GM19328 (cell line): ENCODE data around the gene FGFR3.

Source experiments
- ATAC-seq: cut with Tn5 transposase; IDR thresholded peaks from one replicate; pipeline ENCODE4 v1.9.1; 2021; ENCODE audit warnings: mild to moderate bottlenecking, moderate library complexity; ENCODE audit not compliant: unreplicated experiment

The FGFR3 gene

DNA sequence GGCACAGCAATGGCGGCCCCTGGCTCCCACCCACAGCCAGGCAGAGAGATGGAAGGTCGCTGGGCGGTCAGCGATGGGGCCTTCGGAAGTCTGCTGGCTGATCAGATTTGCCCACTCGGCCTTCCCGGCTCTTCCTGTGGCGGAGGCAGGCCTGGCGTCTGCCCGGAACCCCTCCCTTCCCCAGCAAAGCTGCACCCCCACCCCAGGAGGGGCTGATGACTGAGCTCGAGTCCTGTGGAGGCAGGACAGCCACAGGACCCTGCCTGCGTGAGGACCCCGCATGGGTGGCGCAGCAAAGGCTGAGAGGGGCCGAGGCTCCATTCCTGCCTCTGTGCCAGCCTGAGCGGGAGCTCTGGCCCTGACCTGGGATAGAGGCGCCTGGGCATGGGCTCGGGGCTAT, 37.0 kb upstream of the FGFR3 start:
- no peak for ATAC-seq

DNA sequence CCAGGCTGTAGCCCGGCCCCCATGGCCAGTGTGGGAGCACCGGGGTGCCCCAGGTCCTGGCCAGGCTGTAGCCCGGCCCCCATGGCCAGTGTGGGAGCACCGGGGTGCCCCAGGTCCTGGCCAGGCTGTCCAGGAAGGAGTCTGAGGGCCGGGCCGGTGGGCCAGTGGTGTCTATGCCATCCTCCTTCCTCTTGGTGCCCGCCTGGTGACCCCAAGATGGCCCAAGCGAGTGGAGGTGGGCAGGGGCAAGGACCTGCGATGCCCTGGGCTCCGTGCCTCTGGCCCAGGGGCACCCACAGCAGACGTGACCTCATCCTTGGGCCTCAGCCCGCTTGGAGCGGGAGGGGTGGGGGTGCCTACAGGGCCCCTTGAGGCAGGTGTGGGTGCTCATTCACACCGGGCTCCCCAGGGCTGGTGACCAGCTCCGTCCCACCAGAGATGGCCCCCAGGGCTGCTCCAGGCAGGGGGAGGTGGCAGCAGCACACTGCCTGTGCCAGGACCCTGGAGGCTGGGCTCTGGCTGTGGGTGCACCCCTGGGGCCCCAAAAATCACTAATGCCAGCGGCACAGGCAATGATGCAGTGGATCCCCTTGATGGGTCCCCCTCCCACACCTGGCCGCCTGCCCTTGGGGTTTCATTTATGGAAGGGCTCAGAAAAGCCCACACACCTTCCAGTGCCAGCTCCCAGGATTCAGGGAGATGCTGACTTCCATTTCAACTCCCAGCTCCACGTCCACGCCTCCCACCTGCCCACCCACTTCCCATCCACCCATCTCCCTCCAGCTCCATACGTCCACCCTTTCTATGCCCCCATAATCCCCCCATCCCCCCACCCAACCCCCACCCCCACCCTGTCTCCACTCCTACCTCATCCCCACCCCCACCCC, 36.0 kb upstream of the FGFR3 start:
- ATAC-seq: no peak

DNA sequence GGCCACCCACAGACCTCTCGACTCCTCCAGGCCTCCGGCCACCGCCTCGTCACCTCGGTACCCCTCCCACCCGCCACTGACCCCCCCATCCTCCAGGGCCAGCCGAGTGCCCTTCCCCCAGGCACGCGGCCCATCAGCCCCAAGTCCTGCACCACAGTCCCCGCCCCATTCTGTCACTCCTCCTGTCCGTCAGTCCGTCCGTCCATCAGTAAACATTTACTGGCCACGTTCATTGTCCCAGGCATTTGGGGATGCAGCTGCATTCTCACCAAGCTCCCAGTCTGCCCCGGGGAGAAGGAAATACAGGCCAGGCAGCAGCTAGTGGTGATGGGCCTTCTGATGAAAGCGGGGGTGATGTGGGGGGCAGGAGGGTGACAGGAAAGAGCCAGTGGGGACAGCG, 35.3 kb upstream of the FGFR3 start:
- ATAC-seq: no peak

DNA sequence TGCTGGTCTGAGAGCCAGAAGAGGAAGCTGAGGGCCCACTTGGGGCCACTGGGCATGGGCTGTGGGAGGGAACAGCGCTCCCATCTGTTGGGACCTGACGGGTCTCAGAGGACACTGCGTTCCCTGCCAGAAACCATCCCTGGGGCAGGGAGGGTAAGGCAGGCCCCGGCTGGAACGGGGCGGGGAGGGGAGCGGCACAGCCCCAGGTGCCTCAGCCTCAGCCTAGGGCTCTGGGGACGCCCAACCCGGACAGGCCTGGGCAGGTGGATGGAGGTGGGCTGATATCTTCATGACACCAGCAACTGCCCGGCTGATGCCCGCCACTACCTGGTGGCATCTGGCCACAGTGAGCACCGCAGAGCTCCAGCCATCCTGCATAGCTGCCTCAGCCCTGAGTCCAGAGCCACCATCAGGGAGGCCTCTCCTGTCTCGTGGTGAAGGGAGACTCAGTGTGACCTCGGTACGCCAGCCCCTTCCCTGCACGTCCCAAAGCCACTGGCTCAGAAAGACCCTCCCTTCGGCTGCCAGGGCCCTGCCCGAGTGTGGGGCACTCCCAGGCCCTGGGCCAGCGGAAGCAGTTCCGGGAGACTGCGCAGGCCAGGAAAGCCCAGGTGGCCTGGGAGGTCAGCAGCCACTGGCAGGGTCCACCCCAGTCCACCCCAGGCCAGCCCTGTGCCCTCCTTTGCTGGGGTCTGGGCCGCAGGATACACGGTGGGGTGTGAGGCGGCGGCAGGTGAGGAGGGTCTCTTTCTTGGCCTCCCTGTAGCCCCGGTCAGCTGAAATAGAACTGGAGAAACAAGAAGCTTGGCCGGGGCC, 34.6 kb upstream of the FGFR3 start:
- ATAC-seq: no peak

- ATAC-seq: no peak
These were observed 33.8 kb upstream of the FGFR3 start for GRCh38 chr4:1759170-1759817.

DNA sequence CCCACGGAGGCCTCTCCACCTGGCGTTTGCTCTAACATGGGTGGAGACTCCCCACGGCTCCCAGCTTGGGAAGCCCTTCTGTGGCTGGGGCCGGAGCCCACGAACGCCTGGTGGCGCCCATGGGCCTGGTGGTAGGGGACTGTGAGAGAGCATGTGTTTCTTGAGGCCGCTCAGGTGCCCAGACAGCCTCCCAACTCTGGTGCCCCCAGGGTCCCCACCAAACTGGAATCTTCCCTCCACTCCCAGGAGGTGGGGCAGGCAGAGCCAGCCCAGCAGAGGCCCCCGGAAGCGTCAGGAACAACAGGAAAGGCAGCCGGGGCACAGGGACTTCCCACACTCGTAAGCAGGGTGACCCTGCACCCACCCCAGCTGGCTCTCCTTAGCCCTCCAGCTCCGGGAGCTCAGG, 33.3 kb upstream of the FGFR3 start:
- no peak for ATAC-seq

DNA sequence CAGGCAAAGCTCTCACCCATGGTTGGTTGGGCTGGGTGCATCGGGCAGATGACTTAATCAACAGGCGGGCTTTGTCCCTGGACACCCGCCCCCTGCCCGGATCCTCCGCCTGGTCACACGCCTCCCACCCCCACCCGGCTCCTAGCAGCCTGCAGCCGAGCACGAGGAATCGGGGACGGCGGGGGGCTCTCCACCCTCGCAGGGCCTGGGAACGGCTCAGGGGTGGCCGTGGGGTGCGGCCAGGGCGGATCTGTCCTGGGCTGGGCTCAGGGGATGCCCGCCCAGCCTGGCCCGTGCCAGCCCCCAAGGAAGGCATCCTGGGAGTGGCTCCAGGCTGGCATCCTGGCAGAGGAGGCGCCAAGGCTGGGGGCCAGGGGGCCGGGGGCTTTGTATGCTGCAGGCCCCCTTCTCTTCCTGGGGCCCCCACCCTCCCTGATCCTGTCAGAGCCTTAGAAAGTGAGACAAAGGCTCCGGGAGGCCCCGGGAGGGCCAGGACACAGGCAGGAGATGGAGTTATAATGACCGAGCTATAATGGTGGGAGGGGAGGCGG, 32.5 kb upstream of the FGFR3 start:
- ATAC-seq: no peak

GRCh38 chr4:1761130-1761689, 31.9 kb upstream of the FGFR3 start:
- no peak for ATAC-seq

GRCh38 chr4:1762264-1763010, 30.7 kb upstream of the FGFR3 start:
- no peak for ATAC-seq

DNA sequence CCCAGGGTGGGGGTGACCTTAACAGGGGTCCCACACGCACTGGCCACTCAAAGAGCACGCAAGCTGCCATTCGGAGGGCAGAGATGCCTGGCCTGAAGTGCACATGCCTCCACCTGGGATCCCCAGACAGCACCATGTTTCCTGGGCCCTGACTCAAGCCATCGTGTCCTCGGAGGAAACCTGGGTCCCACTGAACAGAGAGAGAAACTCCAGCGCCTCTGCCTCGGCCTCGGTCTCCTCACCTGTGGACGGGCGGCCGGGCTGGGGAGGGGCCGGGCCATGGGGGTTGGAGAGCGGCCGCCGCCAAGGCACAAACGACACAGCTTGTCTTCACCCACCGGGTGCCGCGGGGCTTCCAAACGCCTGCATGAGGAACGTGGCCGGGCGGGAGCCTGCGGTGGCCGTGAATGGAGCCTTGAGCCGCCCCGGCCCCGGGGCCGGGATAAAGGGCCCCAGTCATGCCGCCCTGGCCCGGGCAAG, 30.0 kb upstream of the FGFR3 start:
- no peak for ATAC-seq

DNA sequence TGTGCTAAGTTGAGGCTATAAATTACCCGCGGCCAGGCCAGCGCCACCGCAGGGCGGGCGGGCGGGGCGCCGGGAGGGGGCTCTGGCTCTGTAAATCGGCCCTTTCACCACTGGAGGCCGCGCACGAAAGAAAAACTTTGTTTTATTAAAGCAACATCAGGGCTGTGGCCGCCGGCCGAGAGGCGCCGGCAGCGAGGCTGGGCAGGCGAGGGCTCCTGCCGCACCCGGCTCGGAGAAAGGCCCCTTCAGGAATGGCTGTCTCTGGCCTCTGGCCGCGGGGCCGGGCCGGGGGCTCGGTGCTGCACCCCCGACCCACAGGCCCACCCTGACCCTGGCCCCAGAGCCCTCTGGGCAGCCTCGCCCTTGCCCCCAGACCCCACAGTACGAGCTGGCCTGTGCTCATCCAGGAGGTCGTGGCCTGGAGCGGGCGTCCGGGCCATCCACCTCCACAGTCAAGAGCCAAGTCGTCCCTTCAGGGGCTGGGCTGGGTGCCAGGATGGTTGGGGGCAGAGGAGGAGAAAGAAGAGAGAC, 29.5 kb upstream of the FGFR3 start:
- no peak for ATAC-seq

DNA sequence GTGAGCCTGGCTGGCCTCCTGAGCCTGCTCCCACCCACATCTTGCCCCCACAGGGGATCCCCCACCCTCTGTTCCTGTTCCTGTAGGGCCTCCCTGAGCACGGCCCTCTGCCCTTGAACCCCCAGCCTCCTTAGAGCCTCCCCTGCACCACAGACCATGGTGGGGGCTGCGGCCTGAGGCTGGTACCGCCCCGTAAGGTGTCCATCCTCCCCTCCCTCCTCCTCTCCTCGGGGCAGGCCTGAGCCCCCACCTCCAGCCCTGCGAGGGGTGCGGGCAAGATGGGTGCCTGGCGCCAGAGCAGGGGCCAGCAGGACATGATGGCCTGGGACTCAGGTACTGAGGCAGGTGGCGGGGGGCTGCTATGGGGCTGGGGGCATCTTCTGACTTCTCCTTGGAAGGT, 28.4 kb upstream of the FGFR3 start:
- no peak for ATAC-seq

DNA sequence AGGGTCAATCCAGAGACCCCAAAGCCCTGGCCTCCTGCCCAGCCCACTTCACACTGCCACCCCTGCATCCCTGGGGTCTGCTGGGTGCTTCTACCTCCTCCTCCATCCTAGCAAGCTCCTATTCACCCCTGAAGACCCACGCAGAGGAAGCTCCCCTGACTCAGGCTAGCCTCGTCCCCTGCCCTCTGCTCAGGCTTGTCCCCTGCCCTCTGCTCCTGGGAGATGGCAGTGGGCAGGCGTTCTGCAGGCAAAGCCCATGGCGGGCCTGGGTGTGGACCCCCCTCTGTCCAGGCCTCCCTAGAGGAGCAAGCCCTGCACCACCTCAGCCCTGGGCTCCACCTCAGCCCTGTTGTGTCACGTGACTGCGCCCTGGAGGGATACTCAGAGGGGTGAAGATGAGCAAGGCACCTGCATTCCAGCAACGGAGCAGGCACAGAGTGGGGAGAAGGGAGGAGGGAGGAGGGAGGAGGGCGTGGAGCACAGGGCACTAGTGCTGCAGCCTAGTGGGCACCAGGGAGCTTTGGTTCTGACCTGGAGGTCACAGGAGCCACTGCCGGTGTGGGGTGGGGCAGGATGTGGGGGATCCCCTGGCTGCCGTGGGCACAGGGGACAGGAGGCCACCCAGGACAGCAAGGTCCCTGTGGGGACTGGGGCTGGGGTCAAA, 27.6 kb upstream of the FGFR3 start:
- ATAC-seq: no peak

- no peak for ATAC-seq
These were observed 26.7 kb upstream of the FGFR3 start for GRCh38 chr4:1766106-1767060.

DNA sequence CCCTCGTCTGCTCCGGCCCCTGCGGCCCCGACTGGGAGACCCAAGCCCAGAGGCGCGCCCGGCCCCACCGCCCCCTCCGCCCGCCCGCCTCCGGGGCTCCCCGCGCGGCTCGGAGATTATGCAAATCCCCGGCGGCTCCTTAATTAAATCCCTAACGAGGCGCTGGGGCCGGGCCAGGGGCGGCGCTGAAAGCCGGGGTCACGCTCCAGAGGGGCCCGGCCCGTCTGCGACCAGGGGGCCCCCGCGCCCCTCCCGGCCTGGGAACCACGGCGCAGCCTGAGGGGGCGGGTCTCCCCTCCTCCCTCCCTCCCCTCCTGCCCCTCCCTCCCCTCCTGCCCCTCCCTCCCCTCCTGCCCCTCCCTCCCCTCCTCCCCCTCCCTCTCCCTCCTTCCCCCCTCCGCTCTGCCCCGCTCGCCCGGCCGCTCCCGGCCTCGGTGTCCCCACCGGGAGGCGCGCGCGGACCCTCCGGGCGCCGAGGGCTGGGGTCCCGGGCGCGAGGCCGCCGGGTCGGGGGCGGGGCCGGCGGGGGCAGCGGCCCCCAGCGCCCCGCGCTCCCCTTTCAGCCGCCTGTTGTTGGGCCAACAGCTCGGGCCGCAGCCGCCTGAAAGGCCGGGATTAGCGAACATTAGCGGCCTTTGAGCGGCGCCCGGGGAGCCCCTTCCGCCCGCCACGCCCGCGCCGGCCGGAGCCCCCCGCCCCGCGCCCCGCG, 25.9 kb upstream of the FGFR3 start:
- ATAC-seq: no peak

- no peak for ATAC-seq
These were observed 25.2 kb upstream of the FGFR3 start for GRCh38 chr4:1767770-1768366.

GRCh38 chr4:1768367-1769034, 24.6 kb upstream of the FGFR3 start:
- ATAC-seq: no peak
